ENCODE data around the gene BCAS3.

GRCh38 chr17:60677308-60678117 lies at the start of gene BCAS3:
- TF ChIP-seq EZH2 (IDR thresholded peaks at IDR 0.05; ENCODE audit: borderline replicate concordance, insufficient read depth, low read depth, low read length, poor library complexity, severe bottlenecking) (no peak), CTCF (IDR thresholded peaks at IDR 0.05) (no peak)
